EH (cell line): Measurements from ENCODE around the gene TRAPPC4.
"Not testable (repeated sequence)": the region's sequence is repeated elsewhere in the genome, so short reads cannot be mapped to it uniquely, and the experiment has no call there.

Experiments
- DNase-seq: peaks from one replicate; pipeline ENCODE4 v3.0.0-alpha.2; 2015; ENCODE audit warnings: low read depth

TRAPPC4 gene, protein sequence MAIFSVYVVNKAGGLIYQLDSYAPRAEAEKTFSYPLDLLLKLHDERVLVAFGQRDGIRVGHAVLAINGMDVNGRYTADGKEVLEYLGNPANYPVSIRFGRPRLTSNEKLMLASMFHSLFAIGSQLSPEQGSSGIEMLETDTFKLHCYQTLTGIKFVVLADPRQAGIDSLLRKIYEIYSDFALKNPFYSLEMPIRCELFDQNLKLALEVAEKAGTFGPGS

DNA sequence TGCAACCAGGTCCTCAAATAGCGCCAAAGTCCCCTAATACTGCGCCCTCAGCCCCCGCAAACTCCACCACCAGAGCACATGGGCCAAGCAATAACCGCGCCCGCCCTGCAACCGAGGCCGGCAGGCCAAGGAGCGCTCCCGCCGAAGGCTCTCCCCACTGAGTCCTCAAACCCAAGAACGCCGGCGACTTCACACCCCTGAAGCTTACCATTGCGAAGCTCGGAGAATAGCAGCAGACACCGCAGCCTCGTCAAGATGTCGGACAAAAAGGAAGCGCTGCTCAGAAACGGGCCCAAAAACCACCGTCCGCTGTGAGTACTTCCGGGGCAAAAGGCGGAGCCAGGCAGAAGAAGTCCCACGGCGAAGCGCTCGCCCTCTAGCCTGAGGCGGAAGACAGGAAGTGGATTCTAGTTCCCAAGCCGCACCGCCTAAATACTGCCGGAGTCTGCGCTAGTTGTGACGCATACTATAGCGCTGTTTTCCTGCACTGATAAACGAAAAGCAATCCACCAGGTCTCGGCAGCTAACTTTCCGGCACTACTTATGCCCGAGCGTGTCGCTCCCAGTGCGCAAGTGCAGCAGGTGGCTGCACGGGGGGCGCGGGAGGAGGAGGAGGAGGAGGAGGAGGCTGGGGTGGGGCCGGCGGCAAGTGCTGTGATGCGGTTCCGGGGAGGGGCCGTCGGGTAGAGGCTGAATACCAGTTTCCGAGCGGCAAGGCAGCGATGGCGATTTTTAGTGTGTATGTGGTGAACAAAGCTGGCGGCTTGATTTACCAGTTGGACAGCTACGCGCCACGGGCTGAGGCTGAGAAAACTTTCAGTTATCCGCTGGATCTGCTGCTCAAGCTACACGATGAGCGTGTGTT is at the start of gene TRAPPC4, which contains the start of gene RPS25:
TRAPPC4 (plus strand) TSS at position 693 of the 865 bp plus-strand sequence; CDS start at position 723, 30 bp downstream.
RPS25 (minus strand) TSS at position 270 of the 865 bp plus-strand sequence; CDS start at position 211, 59 bp downstream.
- DNase-seq: peak; percentile 97

DNA sequence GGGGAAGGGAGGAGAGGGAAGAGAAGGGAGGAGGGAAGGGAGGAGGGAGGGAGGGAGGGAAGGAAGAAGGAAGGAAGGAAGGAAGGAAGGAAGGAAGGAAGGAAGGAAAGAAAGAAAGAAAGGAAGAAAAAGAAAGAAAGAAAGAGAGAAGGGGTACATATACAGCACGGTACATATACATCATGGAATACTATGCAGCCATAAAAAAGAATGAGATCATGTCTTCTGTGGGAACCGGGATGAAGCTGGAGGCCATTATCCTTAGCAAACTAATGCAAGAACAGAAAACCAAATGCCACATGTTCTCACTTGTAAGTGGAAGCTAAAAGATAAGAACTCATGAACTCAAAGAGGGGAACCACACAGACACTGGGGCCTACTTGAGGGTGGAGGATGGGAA is 49.1 kb upstream of the TRAPPC4 start:
- DNase-seq: not testable (repeated sequence)

DNA sequence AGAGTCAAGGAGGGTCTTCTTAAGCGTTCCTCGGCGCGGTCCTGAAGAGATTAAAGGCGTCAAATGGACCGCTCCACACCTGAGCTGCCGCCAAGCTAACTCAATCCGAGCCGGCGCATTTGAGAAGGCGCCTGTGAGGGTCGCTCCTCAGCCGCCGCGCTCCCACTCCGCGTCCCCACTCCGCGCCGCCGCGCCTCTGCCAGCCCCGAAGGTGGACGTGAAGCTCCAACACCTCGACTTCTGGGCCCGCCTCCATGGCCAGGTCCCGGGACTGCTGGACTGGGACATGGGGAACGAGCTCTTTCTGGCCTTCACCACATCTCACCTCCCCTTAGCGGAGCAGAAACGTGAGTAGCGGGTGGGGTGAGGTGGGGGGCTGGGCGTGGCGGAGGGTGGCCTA is 46.9 kb upstream of the TRAPPC4 start, which contains the start of gene FOXR1:
FOXR1 (plus strand) TSS at position 116 of the 400 bp plus-strand sequence; CDS start at position 287, 171 bp downstream.
- DNase-seq: no peak

DNA sequence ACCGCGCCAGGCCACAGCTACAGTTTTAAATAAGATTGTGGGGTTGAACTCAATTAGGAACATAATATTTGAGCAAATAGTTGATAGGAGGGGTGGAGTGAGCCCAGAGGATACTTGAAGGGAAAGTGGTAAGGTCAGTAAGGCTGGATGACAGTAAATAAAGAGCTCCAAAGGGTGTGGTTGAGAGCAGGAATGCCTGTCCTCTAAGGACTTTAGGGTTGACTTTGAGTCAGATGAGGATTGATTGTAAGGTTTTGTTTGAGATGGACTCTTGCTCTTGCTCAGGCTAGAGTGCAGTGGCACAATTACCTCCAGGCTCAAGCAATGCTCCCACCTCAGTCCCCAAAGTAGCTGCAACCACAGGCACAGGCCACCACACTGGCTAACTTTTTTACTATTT is 44.6 kb upstream of the TRAPPC4 start:
- no peak for DNase-seq

DNA sequence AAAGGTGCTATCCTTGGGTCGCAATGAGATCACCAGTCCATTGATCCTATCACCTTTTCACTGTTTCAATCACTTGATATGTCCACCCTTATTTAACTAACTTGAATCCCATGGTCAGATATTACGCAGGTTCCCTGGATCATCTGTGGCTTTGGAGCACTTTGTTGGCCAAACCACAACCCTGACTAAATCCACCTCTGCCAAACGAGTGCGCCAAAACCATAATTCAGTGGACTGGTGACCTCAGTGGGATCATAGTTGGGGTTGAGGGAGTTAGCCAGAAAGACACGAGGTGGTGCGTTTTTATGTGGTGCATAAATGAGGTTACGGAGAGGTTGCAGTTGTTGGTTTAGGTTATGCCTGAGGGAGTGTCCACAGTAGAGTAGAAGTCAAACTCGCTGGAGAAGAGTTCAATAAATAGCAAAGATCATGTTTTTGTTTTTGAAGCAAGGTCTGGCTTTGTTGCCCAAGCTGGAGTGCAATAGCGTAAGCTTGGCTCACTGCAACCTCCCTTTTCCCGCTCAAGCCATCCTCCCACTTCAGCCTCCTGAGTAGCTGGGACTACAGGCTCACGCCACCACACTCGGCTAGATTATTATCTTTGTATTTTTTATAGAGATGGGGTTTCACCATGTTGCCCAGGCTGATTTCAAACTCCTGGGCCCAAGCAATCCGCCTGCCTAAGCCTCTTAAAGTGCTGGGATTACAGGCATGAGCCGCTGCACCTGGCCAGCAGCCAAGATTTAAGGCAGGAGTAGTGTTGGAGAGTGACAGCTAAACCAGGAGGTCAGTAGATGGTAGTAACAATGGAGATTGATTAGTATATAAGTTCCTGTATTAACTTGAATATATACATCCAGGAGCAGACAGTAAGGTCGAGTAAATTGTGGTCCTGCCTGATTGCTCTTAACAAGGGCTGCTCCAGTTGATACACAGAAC is 42.5 kb upstream of the TRAPPC4 start:
- DNase-seq: peak; percentile 18

DNA sequence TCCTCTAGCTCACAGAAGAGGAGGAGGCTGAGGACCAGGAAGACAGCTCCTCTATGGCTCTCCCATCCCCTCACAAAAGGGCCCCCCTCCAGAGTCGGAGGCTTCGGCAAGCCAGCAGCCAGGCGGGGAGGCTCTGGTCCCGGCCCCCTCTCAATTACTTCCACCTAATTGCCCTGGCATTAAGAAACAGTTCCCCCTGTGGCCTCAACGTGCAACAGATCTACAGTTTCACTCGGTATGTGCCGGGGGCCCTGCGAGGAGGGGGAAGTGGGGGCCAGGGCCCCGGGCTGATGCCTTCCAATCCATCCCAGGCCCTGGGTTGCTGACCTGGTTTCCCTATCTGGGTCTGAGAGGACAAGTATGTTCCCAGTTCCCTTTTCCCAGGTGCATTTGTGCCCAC is 39.1 kb upstream of the TRAPPC4 start:
- no peak for DNase-seq

DNA sequence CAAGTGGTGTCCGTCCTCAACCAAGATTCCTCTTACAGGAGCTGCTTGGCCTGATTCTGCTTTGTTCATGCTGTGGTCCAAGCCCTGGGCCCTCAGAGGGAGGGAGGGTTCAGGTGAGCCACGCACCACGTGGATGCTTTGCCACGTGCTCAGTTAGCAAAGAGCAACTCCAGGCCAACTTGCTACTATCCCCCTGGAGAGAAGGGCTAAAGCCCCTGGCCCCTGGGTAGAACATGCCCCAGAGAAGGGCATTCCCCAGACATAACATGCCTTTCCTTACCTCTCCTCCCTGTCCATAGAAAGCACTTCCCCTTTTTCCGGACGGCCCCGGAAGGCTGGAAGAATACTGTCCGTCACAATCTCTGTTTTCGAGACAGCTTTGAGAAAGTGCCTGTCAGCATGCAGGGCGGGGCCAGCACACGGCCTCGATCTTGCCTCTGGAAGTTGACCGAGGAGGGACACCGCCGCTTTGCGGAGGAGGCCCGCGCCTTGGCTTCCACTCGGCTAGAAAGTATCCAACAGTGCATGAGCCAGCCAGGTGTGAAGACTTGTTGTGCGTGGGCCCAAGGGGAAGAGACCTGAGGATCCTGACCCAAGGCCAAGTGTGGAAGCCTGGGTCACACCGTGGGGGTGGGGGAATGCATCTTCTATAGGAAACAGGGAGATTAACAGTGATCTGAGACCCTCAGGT is 38.2 kb upstream of the TRAPPC4 start:
- DNase-seq: no peak

DNA sequence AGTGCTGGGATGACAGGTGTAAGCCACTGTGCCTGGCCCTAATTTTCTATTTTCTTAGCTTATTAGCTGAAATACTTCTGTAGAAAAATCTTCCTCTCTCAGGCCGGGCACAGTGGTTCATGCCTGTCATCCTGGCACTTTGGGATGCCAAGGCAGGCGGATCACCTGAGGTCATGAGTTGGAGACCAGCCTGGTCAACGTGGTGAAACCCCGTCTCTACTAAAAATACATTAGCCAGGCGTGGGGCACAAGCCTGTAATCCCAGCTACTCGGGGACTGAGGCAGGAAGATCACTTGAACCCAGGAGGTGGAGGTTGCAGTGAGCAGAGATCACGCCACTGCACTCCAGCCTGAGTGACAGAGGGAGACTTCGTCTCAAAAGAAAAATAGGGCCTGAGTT is 34.2 kb upstream of the TRAPPC4 start:
- not testable (repeated sequence) for DNase-seq

DNA sequence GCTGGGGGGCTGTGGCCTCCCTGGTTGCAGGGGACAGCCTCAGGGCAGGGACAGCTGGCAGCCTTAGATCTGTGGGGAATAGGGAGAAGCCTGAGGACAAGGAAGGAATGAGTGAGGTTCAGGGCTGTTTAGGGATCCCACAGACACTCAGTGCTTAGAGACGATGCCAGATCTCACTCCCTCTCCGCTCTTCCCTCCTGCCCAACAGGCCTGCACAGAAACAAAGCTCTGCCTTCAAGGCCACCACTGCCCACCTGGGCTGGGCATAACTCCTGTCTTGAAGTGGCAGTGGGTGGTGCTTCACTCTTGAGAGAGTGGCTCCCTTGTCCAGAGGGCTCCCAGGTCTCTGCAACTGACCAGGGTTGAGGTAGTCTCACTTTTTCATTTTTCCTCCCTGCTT is 33.7 kb upstream of the TRAPPC4 start:
- no peak for DNase-seq

DNA sequence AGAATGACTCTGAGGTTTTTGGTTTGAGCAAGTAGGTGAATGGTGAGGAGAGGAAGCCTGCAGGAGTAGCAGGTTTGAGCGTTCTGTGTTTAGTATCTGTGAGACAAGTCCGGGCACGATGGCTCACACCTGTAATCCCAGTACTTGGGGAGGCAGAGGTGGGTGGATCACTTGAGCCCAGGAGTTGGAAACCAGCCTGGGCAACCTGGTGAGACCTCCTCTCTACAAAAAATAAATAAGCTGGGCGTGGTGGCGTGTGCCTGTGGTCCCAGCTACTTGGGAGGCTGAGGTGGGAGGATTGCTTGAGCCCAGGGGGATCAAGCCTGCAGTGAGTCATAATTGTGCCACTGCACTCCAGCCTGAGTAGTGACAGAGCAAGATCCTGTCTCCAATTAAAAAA is 30.3 kb upstream of the TRAPPC4 start:
- no peak for DNase-seq

DNA sequence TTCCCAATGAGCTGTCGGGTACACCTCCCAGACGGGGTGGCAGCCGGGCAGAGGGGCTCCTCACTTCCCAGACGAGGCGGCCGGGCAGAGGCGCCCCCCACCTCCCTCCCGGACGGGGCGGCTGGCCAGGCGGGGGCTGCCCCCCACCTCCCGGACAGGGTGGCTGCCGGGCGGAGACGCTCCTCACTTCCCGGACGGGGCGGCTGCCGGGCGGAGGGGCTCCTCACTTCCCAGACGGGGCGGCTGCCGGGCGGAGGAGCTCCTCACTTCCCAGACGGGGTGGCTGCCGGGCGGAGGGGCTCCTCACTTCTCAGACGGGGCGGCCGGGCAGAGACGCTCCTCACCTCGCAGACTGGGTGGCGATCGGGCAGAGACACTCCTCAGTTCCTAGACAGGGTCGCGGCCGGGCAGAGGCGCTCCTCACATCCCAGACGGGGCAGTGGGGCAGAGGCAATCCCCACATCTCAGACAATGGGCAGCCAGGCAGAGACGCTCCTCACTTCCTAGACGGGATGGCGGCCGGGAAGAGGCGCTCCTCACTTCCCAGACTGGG is 27.0 kb upstream of the TRAPPC4 start:
- DNase-seq: not testable (repeated sequence)

DNA sequence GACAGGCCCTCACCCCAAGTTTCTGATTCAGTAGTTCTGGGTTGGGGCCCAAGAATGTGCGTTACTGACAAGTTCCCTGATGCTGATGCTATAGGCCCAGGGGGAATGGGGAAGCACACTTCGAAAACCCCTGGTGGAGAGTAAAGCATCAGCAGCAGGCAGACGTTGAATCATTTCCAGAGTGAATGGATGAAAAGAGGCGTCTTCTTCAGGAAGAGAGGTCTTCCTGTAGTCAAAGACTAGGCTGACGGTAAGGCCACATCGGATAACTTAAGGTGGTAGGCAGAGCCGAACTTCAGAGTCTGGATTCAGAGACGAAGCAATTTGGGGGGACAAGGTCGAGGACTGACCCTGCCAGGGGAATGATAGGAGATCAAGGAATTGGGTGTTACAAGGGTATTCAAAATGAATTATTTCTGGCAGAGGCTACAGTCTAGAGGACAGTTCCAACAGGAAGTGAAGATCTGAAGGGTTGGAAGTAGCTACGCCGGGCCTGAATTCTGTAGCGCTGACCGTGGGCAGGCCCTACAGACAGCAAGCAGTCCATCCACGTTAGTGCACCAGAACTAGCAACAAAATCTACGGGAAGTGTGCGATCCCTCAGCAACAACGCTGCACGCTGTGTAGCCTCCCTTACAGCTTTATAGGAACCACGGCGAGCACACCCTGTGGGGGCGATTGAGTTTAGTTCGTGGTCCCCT is 21.5 kb upstream of the TRAPPC4 start:
- DNase-seq: peak; percentile 43

DNA sequence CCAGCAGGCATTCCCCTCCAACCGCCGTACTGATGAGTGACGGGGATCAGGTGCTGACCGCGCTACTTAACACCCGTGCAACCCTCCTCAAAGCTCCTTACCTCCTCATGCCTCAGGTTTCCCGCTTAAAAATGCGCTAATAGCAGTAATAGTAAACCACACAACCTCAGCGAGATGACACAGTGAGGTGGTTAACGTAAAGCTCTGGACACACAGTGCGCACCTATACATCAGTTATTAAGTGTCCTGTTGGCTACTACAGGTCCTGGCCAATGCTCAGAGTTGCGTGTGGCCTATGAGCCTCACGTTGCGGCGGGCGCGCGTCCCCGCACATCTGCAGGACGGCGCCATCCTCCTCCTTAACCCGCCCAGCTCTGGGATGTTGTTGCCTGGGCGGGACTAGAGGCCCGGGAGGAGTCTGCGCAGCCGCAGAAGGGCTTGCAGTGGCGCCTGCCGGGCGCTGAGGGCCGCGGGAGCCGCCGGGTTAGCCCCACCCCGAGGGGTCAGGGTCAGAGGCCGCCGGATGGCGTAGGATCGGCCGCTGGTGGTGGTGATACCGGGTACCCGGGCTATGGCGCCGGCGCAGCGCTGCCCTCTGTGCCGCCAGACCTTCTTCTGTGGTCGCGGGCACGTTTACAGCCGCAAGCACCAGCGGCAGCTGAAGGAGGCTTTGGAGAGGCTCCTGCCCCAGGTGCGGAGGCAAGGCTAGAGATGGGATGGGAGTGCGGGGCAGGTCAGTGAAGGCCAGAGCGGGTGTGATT is 20.8 kb upstream of the TRAPPC4 start, which contains the start of gene CENATAC:
CENATAC (plus strand) TSS at position 512 of the 761 bp plus-strand sequence; CDS start at position 572, 60 bp downstream.
- peak; percentile 89 for DNase-seq

DNA sequence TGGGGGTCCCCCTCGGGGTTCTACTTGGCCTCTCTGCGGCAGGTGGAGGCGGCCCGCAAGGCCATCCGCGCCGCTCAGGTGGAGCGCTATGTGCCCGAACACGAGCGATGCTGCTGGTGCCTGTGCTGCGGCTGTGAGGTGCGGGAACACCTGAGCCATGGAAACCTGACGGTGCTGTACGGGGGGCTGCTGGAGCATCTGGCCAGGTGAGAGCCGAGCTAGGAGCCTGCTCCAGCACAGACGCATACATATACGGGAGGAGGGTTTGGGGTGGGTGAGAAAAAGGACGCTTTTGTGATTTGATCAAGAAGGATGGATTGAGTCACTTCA is 20.2 kb upstream of the TRAPPC4 start:
- no peak for DNase-seq

DNA sequence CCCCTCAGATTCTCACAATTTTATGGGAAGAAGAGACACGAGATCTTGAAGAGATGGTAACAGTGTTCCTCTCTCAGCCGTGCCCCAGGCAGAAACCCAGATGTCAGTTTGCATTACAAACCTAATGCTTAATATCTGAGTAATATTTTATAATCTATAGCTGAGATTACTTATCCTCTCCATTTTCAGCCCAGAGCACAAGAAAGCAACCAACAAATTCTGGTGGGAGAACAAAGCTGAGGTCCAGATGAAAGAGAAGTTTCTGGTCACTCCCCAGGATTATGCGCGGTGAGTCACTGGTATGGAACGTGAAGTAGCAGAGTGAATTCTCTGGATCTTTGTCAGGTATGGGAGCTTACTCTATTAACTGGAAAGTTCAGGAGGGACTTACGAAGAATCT is 19.7 kb upstream of the TRAPPC4 start:
- peak; percentile 83 for DNase-seq

DNA sequence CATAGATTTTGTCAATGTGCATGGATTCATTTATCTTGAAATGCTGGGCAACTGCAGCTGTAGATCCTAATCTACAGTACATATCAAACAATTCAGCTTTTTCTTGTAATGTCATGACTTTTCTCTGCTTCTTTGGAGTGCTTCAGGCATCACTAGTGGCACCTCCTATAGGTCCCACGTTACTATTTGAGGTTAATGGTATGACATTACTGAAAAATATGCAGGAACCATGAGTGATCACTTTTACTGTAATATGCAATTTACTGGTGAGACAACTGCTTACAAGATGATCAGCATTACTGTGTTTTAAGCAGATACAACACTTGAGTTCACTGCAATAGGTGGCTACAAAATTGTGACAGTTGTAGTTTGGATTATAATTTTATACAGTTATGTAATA is 17.7 kb upstream of the TRAPPC4 start:
- peak; percentile 77 for DNase-seq

DNA sequence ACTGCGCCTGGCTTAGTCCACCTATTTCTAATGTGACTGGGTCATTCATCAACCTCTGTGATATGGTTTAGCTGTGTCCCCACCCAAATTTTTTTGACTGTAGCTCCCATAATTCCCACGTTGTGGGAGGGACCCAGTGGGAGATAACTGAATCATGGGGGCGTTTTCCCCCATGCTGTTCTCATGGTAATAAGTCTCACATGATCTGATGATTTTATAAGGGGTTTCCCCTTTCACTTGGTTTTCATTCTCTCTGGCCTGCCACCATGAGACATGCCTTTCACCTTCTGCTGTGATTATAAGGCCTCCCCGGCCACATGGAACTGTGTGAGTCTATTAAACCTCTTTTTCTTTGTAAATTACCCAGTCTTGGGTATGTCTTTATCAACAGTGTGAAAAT is 11.9 kb upstream of the TRAPPC4 start:
- DNase-seq: no peak

DNA sequence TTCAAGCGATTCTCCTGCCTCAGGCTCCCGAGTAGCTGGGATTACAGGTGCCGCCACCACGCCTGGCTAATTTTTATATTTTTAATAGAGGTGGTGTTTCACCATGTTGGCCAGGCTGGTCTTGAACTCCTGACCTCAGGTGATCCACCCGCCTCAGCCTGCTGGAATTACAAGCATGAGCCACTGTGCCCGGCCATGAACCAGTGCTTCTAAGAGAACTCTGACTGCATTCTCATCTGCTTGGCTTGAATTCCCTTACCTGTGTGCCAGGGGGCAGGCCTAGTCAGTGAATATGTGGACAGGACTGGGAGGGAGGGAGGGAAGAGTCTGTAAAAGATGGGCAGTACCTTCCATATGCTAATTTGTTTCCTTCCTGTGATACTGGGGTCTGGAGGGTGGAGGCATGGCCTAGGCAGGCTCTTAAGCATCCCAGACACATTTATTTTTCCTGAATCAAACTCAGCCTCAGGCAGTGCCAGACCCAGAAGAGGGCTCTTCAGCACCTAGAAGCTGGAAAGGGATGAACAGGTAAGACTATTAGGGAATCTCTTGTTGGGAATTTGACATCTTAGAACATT is 7.0 kb upstream of the TRAPPC4 start:
- no peak for DNase-seq

DNA sequence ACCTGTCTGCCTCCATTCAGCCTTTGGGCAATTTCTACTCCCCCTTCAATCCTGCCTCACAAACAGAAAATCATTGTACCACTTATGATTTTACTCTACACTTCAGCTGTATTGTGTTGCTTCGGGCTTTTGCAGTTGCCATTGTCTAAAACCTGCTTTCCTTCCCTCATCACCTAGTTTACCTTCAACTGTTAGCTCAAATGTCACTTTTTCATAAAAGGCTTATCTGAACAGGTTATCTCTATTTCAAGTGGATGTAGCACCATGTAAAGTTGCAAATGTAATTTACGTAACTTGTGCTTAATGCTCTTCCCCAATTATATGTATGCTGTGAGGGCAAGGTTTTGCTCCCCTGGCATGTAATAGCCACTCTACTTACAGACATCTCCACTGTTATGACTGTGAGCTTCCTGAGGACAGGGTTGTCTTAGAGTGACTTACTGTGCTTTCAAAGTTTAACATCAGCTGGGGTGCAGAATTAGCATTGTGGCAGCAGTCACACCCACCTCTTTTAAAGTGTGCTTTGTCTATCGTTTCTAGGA is 5.9 kb upstream of the TRAPPC4 start:
- no peak for DNase-seq
